Heart left ventricle (tissue), 13 donors: ENCODE results near the gene JADE1.

ENCODE experiments used
- CTCF ChIP-seq, 12 donors: fragments of 200-600 bp; sonication (generic) in 4 of 12; IDR thresholded peaks; one replicate each; pipeline versions ENCODE4 v1.5.0 to v1.8.0; 2018 to 2022; ENCODE audit warnings: antibody characterized with exemption in 12 of 12, mild to moderate bottlenecking in 5 of 12
- POLR2A ChIP-seq, 2 donors: fragments of 450-650 bp; IDR thresholded peaks; one replicate each; pipeline ENCODE4 v1.6.1; 2017; ENCODE audit warnings: antibody characterized with exemption in 2 of 2, mild to moderate bottlenecking in 2 of 2, moderate library complexity in 2 of 2
- donor health status: ischemic (EF 13 %, LVEDD 7.1; RV severe dilation, severe dysfunction).
- donor health status: DM: no; HTN: yes; CAD: no.
- donor health status: DM: no; HTN: no; CAD: no.
- donor health status: ischemic (EF 25% LVEDD 6.9; RV normal size, moderate dysfunction).
- donor health status: ischemic (EF 25% LVEDD 5.7; RV mildly dilated, moderate dysfunction).
- donor health status: ischemic (EF 35%, LVEDD 5.7; RV mildly dilated, moderate dysfunction).
- donor health status: nonischemic (EF 11% LVEDD 7.7; RV severe dilation, severe dysfunction).
- donor health status: DM: yes; HTN: yes; CAD: no.
- donor health status: PGD.
- donor health status: ischemic (EF 29% LVEDD 5.4; RV normal size, mild dysfunction).
- donor health status: nonischemic (EF 23%, LVEDD 6.1; RV moderate dilation, normal function).

GRCh38 chr4:128915544-128915943 is 106.0 kb downstream of the JADE1 start:
- no peak for TF ChIP-seq POLR2A (IDR thresholded peaks at IDR 0.05)
- no peak for TF ChIP-seq CTCF (IDR thresholded peaks at IDR 0.05)
